Measurements from ENCODE around the gene CDCP2.

The CDCP2 gene

DNA sequence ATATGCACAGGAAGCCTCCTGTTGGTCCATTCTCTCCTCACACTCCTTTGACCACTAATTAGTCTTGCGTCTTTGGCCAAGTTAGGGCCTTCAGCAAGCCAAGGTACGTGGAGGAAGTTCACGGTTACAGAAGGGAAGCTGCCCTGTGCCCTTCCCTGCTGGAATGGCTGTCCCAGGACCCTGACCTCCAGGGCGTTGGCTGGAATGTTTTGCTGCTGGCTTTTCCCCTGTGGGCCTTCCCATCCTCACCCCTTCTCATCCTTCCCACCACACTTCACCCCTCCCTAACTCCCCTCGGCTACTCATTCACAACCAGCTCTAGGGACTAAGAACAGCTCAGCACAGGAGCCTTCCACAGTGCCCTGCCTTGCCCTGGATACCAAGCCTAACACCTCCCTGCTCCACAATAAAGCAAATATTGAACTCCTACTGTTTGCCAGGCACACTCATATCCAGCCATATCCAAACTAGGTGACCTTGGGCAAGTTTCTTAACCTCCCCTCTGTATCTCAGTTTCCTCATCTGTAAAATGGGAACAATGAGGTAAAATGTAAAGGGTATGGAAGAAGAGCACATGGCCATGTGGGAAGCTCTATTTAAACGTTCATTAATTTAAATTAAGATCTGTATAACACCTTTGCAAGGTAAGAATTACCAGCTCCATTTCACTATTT, 8.8 kb upstream of the CDCP2 start:
- in situ Hi-C loops (cut with HindIII; ENCODE audit: low sequenced_read_pairs): no loop called here
- no peak overlapping the region for H3K4me3 ChIP-seq (ENCODE audit: low read depth, low read length)
- TF ChIP-seq, protein P1, sequence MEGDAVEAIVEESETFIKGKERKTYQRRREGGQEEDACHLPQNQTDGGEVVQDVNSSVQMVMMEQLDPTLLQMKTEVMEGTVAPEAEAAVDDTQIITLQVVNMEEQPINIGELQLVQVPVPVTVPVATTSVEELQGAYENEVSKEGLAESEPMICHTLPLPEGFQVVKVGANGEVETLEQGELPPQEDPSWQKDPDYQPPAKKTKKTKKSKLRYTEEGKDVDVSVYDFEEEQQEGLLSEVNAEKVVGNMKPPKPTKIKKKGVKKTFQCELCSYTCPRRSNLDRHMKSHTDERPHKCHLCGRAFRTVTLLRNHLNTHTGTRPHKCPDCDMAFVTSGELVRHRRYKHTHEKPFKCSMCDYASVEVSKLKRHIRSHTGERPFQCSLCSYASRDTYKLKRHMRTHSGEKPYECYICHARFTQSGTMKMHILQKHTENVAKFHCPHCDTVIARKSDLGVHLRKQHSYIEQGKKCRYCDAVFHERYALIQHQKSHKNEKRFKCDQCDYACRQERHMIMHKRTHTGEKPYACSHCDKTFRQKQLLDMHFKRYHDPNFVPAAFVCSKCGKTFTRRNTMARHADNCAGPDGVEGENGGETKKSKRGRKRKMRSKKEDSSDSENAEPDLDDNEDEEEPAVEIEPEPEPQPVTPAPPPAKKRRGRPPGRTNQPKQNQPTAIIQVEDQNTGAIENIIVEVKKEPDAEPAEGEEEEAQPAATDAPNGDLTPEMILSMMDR (IDR thresholded peaks at IDR 0.05; ENCODE audit: low read depth, low read length, missing control alignments): no peak
- no peak for DNase-seq (ENCODE audit: low read depth)

DNA sequence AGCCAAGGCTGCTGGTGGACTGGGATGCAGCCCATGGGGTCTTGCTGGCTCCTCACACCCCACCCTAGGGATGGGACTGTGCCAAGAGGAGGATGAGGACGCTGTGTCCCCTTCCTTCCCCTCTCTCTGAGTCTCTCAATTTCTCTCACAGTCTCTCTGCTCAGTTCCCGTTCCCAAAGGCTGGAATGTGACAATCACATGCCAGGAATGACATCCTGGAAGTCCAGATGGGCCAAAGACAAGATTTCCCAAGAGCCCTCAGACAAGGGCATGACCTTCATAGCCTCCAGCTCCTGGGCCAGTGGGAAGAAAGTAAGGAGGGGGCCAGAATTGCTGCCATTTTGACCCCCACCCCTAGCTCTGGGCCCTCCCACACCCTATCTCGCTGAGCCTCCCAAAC, 7.6 kb upstream of the CDCP2 start:
- H3K4me3 ChIP-seq (ENCODE audit: low read depth, low read length): no peak overlapping the region
- TF ChIP-seq, protein P1 (IDR thresholded peaks at IDR 0.05; ENCODE audit: low read depth, low read length, missing control alignments): no peak
- in situ Hi-C loops (cut with HindIII; ENCODE audit: low sequenced_read_pairs): no loop called here
- no peak for DNase-seq (ENCODE audit: low read depth)

DNA sequence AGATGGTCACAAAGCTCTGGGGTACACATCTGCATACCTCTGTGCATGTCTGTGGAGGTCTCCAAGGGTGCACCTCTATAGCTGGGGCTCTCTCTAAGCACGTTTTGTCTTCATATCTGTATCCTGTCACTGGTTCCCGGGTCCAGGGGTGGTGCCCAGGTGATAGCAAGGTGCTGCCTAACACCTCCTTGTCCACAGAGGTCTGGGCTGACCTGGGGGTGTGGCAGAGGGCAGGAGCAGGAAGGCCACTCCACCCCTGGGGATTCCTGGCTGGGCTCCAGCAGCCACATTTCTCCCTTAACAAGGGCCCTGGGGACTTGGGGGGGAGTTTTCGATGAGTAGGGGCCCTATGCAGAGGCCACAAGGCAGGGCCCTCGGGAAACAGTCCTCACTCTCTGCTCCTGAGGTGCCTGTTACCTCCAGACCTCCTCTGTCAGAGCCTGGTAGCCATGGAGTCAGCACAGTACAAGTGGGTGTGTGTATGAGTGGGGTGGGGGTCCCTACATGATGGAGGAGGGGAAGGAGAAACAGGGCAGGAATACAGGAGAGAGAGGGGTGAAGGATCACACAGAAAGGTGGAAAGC, 7.0 kb upstream of the CDCP2 start:
- TF ChIP-seq, protein P1 (IDR thresholded peaks at IDR 0.05; ENCODE audit: low read depth, low read length, missing control alignments): no peak
- no peak for DNase-seq (ENCODE audit: low read depth)
- no peak overlapping the region for H3K4me3 ChIP-seq (ENCODE audit: low read depth, low read length)
- in situ Hi-C loops (cut with HindIII; ENCODE audit: low sequenced_read_pairs): no loop called here

DNA sequence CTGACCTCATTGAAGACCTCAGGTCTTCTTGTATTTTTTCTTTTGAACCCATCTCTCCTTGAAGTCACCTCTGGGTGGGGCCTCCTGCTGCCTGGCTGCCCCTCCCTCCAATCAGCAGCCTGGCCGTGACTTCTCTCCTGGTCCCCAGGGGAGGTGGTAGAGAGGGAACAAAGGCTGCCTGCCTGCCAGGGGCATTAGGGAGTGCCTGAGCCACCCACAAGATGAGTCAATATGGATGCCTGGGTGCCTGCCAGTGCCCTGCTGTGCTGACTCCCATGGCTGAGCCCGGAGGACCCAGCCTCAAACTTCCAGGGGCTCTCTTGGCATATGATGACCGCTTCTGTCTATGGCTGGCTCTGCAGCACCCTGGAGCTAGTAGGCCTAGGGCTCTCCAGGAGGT, 5.3 kb upstream of the CDCP2 start:
- in situ Hi-C loops (cut with HindIII; ENCODE audit: low sequenced_read_pairs): no loop called here
- TF ChIP-seq, protein P1 (IDR thresholded peaks at IDR 0.05; ENCODE audit: low read depth, low read length, missing control alignments): no peak
- no peak for DNase-seq (ENCODE audit: low read depth)

DNA sequence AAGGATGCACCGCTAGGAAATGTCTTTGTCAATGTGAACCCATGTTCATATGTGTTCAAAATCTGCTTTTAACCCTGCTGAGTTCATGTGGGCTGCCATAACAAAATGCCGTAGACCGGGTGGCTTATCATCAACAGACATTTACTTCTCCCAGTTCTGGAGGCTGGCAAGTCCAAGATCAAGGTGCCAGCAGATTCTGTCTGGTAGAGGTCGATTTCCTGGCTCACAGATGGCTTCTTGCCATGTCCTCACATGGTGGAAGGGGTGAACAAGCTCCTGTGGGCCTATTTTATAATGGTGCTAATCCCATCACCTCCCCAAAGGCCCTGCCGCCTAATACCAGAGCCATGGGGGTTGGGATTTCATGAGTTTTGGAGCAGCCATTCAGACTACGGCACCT, 4.6 kb upstream of the CDCP2 start:
- TF ChIP-seq, protein P1 (IDR thresholded peaks at IDR 0.05; ENCODE audit: low read depth, low read length, missing control alignments): no peak
- DNase-seq (ENCODE audit: low read depth): no peak
- in situ Hi-C loops (cut with HindIII; ENCODE audit: low sequenced_read_pairs): no loop called here
- H3K4me3 ChIP-seq (ENCODE audit: low read depth, low read length): no peak overlapping the region

More for the DNA sequence above, 5.3 kb upstream of the CDCP2 start:
- H3K4me3 ChIP-seq (ENCODE audit: low read depth, low read length): no peak overlapping the region

DNA sequence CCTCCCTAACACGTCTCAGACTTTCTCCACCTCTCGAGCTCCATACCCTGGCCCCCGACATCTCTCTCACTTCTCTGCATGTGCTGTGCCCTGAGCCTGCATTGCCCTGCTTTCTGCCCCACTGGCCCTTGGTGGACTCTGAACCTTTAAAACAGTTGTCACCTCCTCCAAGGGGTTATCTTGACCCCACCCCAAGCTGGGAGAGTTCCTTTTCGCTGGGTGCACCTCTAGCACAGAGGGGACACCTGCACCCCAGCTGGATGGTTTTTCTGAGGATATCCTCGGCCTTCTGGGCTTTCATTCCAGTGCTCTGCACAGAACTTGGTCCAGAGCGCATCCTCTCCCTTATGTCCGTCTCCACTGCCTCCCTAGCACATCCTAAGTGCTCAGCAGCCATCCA, 4.2 kb upstream of the CDCP2 start:
- in situ Hi-C loops (cut with HindIII; ENCODE audit: low sequenced_read_pairs): no loop called here
- TF ChIP-seq, protein P1 (IDR thresholded peaks at IDR 0.05; ENCODE audit: low read depth, low read length, missing control alignments): no peak
- H3K4me3 ChIP-seq (ENCODE audit: low read depth, low read length): no peak overlapping the region
- no peak for DNase-seq (ENCODE audit: low read depth)

Data from astrocyte of the cerebellum (primary cell).